GM18867 (cell line): ENCODE results near the gene C2orf92.

Source experiments
- ATAC-seq: cut with Tn5 transposase; IDR thresholded peaks from one replicate; pipeline ENCODE4 v1.9.1; 2021; ENCODE audit warnings: mild to moderate bottlenecking, moderate library complexity; ENCODE audit not compliant: unreplicated experiment

C2orf92 gene

DNA sequence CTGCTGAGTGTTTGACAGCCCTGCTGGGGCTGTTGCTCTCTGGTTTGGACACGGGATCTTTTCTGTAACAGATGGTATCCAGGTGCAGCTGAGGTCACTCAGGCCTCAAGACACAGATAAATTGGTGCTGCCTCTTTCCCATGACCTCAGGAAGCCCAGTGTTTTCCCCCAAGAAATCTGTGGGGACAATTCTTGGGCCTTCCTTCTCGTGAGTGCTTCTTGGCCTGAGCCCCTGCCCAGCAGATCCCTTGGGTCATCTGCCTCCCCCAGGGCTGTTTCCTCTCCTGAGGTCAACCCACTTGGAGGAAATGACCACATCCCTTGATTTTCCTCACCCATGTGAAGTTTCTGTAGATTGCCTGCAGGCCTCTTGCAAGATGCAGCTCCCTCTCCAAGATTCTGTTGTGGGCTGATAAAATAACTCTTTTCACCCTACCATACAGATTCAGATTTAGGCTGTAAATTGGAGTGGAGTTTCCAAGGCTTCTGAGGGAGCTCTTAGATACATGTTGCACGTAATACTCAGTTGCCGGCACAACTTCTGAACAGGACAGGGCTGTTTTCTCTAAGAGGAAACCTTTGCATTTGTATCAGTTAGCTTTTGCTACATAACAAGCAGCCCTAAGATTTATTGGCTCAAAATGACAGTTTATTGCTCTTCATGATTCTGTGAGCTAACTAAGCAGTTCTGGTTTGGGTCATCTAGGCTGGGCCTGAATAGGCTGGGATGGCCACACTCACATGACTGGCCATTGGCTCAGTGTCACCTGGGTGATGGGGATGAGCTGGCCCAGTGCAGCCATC is 57.0 kb downstream of the C2orf92 start:
- ATAC-seq = no peak

- no peak for ATAC-seq
These were observed 57.8 kb downstream of the C2orf92 start for GRCh38 chr2:97727296-97727695.

- ATAC-seq = no peak
These were observed 58.7 kb downstream of the C2orf92 start for GRCh38 chr2:97728091-97728731.

DNA sequence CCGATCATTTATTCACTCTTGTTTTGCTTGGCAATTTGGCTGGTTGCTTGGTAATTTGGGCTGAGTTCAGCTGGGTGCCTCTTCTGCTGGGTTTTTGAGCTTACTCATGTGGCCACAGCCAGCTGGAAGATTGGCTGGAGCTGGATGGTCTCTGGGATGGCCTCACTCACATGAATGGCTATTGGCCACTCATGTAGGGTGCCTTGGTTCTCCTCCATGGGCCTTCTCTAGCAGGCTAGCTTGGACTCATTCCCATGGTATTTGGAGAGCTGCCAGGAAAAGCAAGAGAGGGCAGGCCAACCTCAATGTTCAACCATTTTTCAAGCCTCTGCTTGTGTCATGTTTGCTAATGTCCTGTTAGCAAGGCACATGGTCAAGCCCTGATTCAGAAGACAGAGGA is 60.7 kb downstream of the C2orf92 start:
- no peak for ATAC-seq

DNA sequence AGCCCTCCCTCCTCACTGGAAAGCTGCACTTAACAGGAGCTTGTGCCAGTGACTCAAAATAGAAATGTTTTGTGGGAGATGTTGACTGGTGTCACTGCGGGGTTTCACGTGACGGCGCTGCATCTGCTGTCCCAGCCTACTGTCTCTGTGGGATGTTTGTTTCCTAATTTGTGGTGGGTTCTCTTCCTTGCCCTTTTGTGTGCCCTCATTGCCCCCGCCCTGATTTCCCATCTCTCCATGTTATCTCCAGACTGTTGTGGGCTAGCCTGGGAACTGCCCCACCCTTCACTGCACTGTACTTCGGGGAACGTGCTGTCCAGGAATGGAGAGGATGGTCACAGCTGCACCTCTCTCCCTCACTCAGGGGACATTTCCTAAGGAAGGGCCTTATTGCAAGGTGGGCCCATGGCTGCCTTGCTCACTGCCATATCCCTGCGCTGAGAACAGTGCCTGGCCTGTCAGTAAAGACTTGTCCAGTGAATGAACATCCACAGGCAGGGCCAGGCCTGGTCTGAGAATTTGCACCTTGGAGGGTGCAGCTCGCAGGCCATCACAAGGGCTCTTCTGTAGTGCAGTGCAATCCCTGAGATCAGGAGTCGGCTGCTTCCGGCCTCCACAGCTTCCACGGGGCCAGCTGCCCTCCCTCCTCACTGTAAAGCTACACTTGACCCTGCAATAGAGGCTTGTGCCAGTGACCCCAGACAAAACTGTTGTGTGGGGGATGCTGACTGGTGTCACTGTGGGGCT is 61.9 kb downstream of the C2orf92 start:
- ATAC-seq = no peak

- ATAC-seq = no peak
These were observed 63.2 kb downstream of the C2orf92 start for GRCh38 chr2:97732436-97733340.

DNA sequence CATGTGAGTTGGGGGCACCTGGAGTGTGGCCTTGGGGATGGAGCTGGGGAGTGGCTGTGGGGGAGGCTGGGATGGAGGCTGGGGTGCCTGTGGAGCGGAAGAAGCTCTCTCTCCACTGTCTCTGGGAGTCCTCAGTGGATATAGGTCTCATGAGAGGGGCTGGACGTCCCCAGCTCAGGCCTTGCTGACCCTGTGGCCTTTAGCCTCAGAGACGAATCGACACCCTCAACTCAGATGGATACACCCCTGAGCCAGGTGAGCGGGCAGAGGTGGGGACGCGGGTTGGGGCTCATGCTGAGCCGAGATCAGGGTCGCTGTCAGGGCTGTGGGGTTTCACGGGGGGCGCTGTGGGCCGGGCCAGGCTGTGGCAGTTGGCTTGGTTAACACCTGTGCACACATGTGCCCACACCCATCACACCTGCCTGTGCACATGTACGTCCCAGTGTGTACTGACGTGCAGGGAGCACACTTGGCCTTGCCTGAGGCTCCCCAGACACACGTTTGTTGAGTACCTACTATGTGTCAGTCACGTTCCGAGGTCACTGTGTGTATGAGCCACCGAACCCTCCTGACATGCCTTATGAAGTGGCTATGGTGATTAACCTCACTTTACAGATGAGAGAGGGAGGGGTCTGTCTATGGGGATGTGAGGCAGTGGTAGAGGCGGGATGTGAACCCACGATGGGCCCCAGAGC is 64.0 kb downstream of the C2orf92 start:
- no peak for ATAC-seq

- no peak for ATAC-seq
These were observed 64.8 kb downstream of the C2orf92 start for GRCh38 chr2:97734061-97735051.

- ATAC-seq = no peak
These were observed 65.6 kb downstream of the C2orf92 start for GRCh38 chr2:97735161-97735561.

DNA sequence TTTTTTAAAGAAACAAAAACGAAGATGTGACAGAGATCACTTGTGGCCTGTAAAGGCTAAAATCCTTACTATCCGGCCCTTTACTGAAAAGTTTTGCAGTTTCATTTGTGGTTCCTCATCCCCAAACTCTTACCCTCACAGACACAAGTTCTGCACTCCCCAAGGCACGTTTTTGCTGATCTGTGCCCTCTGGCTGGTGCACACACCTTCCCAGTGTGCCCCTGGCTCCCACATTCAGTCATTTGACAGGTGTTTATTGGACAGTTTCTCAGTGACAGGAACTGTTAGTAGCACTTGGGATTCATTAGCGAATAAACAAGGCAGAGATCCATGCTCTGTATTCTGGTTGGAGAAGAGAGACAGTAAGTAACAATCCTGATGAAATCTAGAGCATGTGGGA is 66.7 kb downstream of the C2orf92 start:
- ATAC-seq = no peak

DNA sequence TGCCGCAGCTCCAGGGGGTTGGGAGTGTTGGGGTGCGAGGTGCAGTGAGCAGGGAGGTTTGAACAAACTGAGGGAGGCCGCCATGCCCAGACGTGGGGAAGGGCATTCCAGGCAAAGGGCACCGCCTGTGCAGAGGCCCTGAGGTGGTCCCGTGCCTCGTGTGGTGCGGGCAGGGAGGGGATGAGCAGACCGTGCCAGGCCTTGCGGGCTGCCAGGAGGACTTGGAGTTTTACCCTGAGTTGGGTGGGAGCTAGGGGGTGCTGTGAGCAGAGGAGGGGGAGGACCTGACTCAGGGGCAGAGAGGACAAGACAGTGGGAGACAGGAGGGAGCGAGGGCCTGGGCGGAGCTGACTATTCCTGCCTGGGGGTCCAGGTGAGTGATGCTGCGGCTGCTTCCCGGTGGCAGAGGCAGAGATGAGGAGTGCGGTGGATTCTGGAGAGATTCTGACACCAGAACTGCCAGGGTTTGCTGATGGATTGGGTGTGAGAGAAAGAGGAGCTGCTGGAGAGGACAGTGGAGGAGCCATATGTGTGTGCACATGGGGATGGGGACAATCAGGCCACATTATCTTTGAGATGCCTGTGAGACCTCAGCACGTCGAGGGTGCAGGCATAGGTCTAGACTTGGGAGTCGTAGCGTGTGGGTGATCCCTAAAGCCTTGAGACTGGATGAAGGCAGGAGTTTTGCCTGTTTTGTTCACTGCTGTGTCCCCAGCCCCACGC is 67.3 kb downstream of the C2orf92 start:
- ATAC-seq = no peak

GRCh38 chr2:97737421-97738178 is 68.1 kb downstream of the C2orf92 start:
- no peak for ATAC-seq

GRCh38 chr2:97738179-97739019 is 68.9 kb downstream of the C2orf92 start:
- no peak for ATAC-seq

GRCh38 chr2:97739020-97739892 is 69.7 kb downstream of the C2orf92 start:
- ATAC-seq = no peak

DNA sequence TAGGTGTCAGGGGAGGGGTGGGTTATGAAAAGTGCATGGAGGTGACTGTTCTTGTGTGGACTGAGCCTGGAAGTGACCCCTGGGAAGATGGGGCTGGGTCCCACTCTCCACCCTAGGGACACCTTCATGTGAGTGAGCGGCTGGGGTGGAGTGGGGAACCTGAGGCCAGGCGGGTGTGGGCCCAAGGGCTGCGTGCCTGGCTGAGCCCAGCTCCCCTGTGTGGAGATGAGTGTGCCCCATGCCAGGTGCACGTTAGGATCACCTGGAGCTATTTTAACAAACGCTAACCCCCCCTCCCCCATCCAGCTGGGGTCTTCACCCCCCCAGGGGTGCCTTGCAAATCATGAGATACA is 70.4 kb downstream of the C2orf92 start:
- ATAC-seq = no peak
